ENCODE results near the gene NDRG4.

DNA sequence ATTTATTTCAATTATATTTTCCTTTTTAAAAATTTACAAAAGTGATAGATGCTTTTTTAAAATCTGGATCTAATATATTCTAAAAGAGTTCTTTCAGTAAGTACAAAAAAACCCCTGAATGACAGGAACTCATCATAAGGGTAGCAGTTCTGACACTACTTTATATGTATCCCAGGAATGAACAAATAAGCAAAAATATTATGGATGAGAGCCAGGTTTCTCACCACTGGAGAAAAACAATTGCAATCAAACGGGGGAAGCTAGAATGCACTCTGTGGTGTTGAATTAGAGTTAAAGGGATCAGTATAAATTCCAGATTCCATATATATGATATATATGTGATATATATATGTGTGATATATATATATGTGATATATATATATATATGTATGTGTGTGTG is 23.2 kb upstream of the NDRG4 start:
- TF ChIP-seq EZH2phosphoT487 (IDR thresholded peaks at IDR 0.05; ENCODE audit: insufficient read depth, low read depth) = no peak
- TF ChIP-seq EZH2 (IDR thresholded peaks at IDR 0.05; ENCODE audit: insufficient read depth, poor library complexity, severe bottlenecking) = no peak

Data from GM23248 (cell line).